GM11168 (cell line): Measurements from ENCODE around the gene LONP1.

Experiments used
- in situ Hi-C: fragments of 300-500 bp; cut with MboI; formaldehyde crosslinking; loops from one replicate; pipeline ENCODE4 v1.12.0; 2022; ENCODE audit warnings: low sequenced_read_pairs; ENCODE audit not compliant: unreplicated experiment

The LONP1 gene

GRCh38 chr19:5661483-5661882, 58.5 kb downstream of the LONP1 start:
- in situ Hi-C loops, result loop anchor here (5.0 kb wide), 1 partner anchor 34 kb away; no protein-coding TSS in a partner anchor

GRCh38 chr19:5655412-5655811, 64.5 kb downstream of the LONP1 start:
- in situ Hi-C loops, result no loop called here

- in situ Hi-C loops, result no loop called here
Measured at GRCh38 chr19:5654931-5655330, 65.0 kb downstream of the LONP1 start.

- in situ Hi-C loops, result no loop called here
Measured at GRCh38 chr19:5652261-5652660, 67.7 kb downstream of the LONP1 start.

- in situ Hi-C loops, result no loop called here
Measured at GRCh38 chr19:5651361-5651760, 68.6 kb downstream of the LONP1 start.

GRCh38 chr19:5648464-5648863, 71.5 kb downstream of the LONP1 start:
- in situ Hi-C loops, result no loop called here

GRCh38 chr19:5646703-5647102, 73.2 kb downstream of the LONP1 start:
- in situ Hi-C loops, result no loop called here

GRCh38 chr19:5645409-5645808, 74.5 kb downstream of the LONP1 start:
- in situ Hi-C loops, result no loop called here

GRCh38 chr19:5644037-5644436, 75.9 kb downstream of the LONP1 start:
- in situ Hi-C loops, result no loop called here

- in situ Hi-C loops, result no loop called here
Measured at GRCh38 chr19:5643060-5643459, 76.9 kb downstream of the LONP1 start.

GRCh38 chr19:5642204-5642603, 77.7 kb downstream of the LONP1 start:
- in situ Hi-C loops, result no loop called here
